SK-N-SH (cell line): ENCODE measurements around the gene CERS1.

Experiments used
- JUND ChIP-seq: IDR thresholded peaks from 2 replicates; pipeline ENCODE4 v1.4.0; 2012
- POLR2AphosphoS5 ChIP-seq: IDR thresholded peaks from 2 replicates; pipeline ENCODE4 v1.6.1; 2012; ENCODE audit warnings: low read depth, low read length

DNA sequence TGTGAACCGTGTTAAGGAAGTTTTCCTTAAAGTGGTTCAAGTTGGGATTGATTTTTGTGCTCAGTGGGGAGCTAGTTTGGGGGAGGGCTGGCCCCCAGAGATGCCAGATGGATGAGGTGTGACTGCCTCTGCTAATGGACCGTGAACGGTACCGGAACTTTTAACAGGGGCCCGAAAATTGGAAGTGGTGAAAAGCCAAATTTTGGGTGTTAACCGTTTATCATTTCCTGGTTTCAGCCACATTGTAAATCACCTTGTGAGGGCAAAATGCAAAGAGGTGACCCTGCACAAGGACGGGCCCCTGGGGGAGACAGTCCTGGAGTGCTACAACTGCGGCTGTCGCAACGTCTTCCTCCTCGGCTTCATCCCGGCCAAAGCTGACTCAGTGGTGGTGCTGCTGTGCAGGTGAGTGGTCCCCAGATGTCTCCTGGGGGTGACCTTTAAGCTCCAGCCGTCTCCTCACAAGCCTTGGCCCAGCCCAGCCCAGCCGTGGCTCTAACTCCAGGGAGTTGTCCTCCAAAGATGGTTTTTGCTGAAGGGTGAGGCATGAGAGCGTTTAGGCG, 46.0 kb downstream of the CERS1 start:
- TF ChIP-seq POLR2AphosphoS5 (no peak), JUND (no peak)
